ENCODE data around the gene GPT2. TPM values are rescaled to one million over a fixed set of nuclear protein-coding genes. Genes with fewer than 3 reads are reported as not detected.

GPT2 gene
- total RNA-seq, 2 donors from 2014 or later = 28.8 to 45.3 TPM

GRCh38 chr16:46883353-46883689 lies 841 bp upstream of the GPT2 start:
- DNase-seq = peak; percentile 44
- Histone ChIP-seq H3K27me3 (no peaks in the 10 kb centered on the region), H3K9ac (ENCODE audit: low read depth in 2 of 2, low read length in 2 of 2) (peak overlapping the region; percentile 37 to 41), H3K9me3 (no peaks in the 10 kb centered on the region), H3K27ac (peak overlapping the region; percentile 54), H3K4me1 (no peaks in the 10 kb centered on the region), H3K4me3 (peak overlapping the region; percentile 94), H3K36me3 (no peaks in the 10 kb centered on the region)
- intact Hi-C loops (cut with DNase I) = no loop called here
- no peak for TF ChIP-seq CTCF (IDR thresholded peaks at IDR 0.05)

GRCh38 chr16:46884513-46885293 lies 541 bp downstream of the GPT2 start:
- H3K36me3 ChIP-seq = no peaks in the 10 kb centered on the region
- H3K9me3 ChIP-seq = no peaks in the 10 kb centered on the region
- H3K4me1 ChIP-seq = no peaks in the 10 kb centered on the region
- H3K4me3 ChIP-seq = peak overlapping the region; percentile 94
- H3K9ac ChIP-seq (ENCODE audit: low read depth in 2 of 2, low read length in 2 of 2) = peak overlapping the region; percentile 56 to 73
- intact Hi-C loops (cut with DNase I) = no loop called here
- no peak for TF ChIP-seq CTCF (IDR thresholded peaks at IDR 0.05)
- no peaks in the 10 kb centered on the region for H3K27me3 ChIP-seq
- no peak for DNase-seq
- peak overlapping the region; percentile 7 for H3K27ac ChIP-seq

GRCh38 chr16:46885960-46886763 lies 2.0 kb downstream of the GPT2 start:
- Histone ChIP-seq H3K4me3 (no peak overlapping the region), H3K36me3 (no peaks in the 10 kb centered on the region), H3K27me3 (no peaks in the 10 kb centered on the region), H3K27ac (no peak overlapping the region), H3K9ac (ENCODE audit: low read depth in 2 of 2, low read length in 2 of 2) (no peak overlapping the region), H3K9me3 (no peaks in the 10 kb centered on the region), H3K4me1 (no peaks in the 10 kb centered on the region)
- intact Hi-C loops (cut with DNase I) = no loop called here
- no peak for DNase-seq
- TF ChIP-seq CTCF (IDR thresholded peaks at IDR 0.05) = no peak

- H3K36me3 ChIP-seq = no peaks in the 10 kb centered on the region
- H3K9me3 ChIP-seq = no peaks in the 10 kb centered on the region
- intact Hi-C loops (cut with DNase I) = no loop called here
- no peak for TF ChIP-seq CTCF (IDR thresholded peaks at IDR 0.05)
- no peak for DNase-seq
- no peaks in the 10 kb centered on the region for H3K27me3 ChIP-seq
- no peak overlapping the region for H3K4me3 ChIP-seq
- H3K4me1 ChIP-seq = no peaks in the 10 kb centered on the region
- H3K9ac ChIP-seq (ENCODE audit: low read depth in 2 of 2, low read length in 2 of 2) = no peak overlapping the region
- H3K27ac ChIP-seq = no peak overlapping the region
Observed at GRCh38 chr16:46886764-46887523, 2.8 kb downstream of the GPT2 start.

- no peak for TF ChIP-seq CTCF (IDR thresholded peaks at IDR 0.05)
- Histone ChIP-seq H3K9me3 (no peaks in the 10 kb centered on the region), H3K9ac (ENCODE audit: low read depth in 2 of 2, low read length in 2 of 2) (no peak overlapping the region), H3K27me3 (no peaks in the 10 kb centered on the region), H3K4me1 (no peaks in the 10 kb centered on the region), H3K36me3 (no peaks in the 10 kb centered on the region), H3K4me3 (no peak overlapping the region), H3K27ac (no peak overlapping the region)
- intact Hi-C loops (cut with DNase I) = no loop called here
- no peak for DNase-seq
Observed at GRCh38 chr16:46887524-46887854, 3.3 kb downstream of the GPT2 start.
